ENCODE measurements around the gene ZSWIM4. TPM values are rescaled to one million over a fixed set of nuclear protein-coding genes. Genes with fewer than 3 reads are reported as not detected.

The ZSWIM4 gene
- total and polyA plus RNA-seq, 2 of the 4 experiments (the other 2 are of a cell fraction), result 2.2 to 6.2 TPM

- H2BK20ac ChIP-seq (ENCODE audit: low read depth, low read length), result no peak overlapping the region
- ChIA-PET POLR2A (ENCODE audit: unreplicated experiment) (no interaction called here), CTCF (interaction anchor here (2.9 kb wide), 1 partner anchor 80 kb away, joined by 10 read pairs; no protein-coding TSS in a partner anchor)
- H2AFZ ChIP-seq (replicated peaks; ENCODE audit: low read length, poor library complexity), result no peak overlapping the region
- no peak overlapping the region for H3K23ac ChIP-seq (ENCODE audit: low read depth, low read length)
- H4K91ac ChIP-seq (ENCODE audit: insufficient read depth, low read depth, low read length), result no peak overlapping the region
- no TSS peak for BruUV-seq (replicated peaks)
- H3K27ac ChIP-seq (ENCODE audit: insufficient read depth, low read length), result no peak overlapping the region
- no peak overlapping the region for H4K8ac ChIP-seq (ENCODE audit: low read depth in 2 of 2, low read length in 2 of 2)
- H2BK5ac ChIP-seq (ENCODE audit: low read depth, low read length, poor library complexity, severe bottlenecking), result no peak overlapping the region
- no peak overlapping the region for H3K4me3 ChIP-seq (ENCODE audit: insufficient read depth, low read depth, low read length)
- DNase-seq, result no peak
- intact Hi-C loops (cut with micrococcal nuclease), result no loop called here
- 90% methylated on average over 5 of the region's 8 CpGs; no CpG with 5 or more reads in 1 of the 2 experiments for WGBS, 2 experiments (ENCODE audit: extremely low coverage in 2 of 2, insufficient read length in 1 of 2)
- H4K20me1 ChIP-seq (ENCODE audit: insufficient read depth, low read length), result no peaks in the 10 kb centered on the region
- peak overlapping the region; percentile 69; the same call in 1 of the 2 replicates for H2AK5ac ChIP-seq (ENCODE audit: low read depth, low read length)
- no peaks in the 10 kb centered on the region for H3K9me3 ChIP-seq (ENCODE audit: control insufficient read depth, insufficient read depth, low read length)
- in situ Hi-C loops (cut with MboI; ENCODE audit: low sequenced_read_pairs), result loop anchor here (5.0 kb wide), 1 partner anchor 80 kb away; no protein-coding TSS in a partner anchor
- TF ChIP-seq MAFK (IDR thresholded peaks at IDR 0.05; ENCODE audit: low read depth, low read length), result no peak
- no peak for TF ChIP-seq RCOR1 (IDR thresholded peaks at IDR 0.05; ENCODE audit: insufficient replicate concordance, low read length)
- TF ChIP-seq CEBPB (IDR thresholded peaks at IDR 0.05; ENCODE audit: low read depth, low read length), result no peak
- no peak for TF ChIP-seq POLR2A (IDR thresholded peaks at IDR 0.05; ENCODE audit: low read depth, low read length)
- no peak for TF ChIP-seq MAZ (IDR thresholded peaks at IDR 0.05; ENCODE audit: borderline replicate concordance, low read depth, low read length)
- no peak for TF ChIP-seq CTCF (conservative IDR thresholded peaks at IDR 0.05; ENCODE audit: low read depth, low read length)
- TF ChIP-seq BHLHE40 (IDR thresholded peaks at IDR 0.05; ENCODE audit: low read depth, low read length), result no peak
- TF ChIP-seq ELK1 (IDR thresholded peaks at IDR 0.05; ENCODE audit: borderline replicate concordance, low read depth, low read length), result no peak
- TF ChIP-seq NFE2L2 (IDR thresholded peaks at IDR 0.05; ENCODE audit: low read depth, low read length), result no peak
- TF ChIP-seq RAD21 (IDR thresholded peaks at IDR 0.05; ENCODE audit: low read length), result no peak
- TF ChIP-seq RFX5 (IDR thresholded peaks at IDR 0.05; ENCODE audit: low read depth, low read length), result no peak
- no peak for TF ChIP-seq FOS (IDR thresholded peaks at IDR 0.05; ENCODE audit: low read depth, low read length)
- TF ChIP-seq USF2 (IDR thresholded peaks at IDR 0.05; ENCODE audit: low read depth, low read length), result no peak
- no peak for TF ChIP-seq CHD1 (IDR thresholded peaks at IDR 0.05; ENCODE audit: low read depth, low read length)
- TF ChIP-seq MXI1 (IDR thresholded peaks at IDR 0.05; ENCODE audit: borderline replicate concordance, low read depth, low read length), result no peak
- TF ChIP-seq SMC3 (IDR thresholded peaks at IDR 0.05; ENCODE audit: low read depth, low read length), result no peak
- H3K4ac ChIP-seq (ENCODE audit: low read depth, low read length), result peak overlapping the region; percentile 37; the same call in 1 of the 2 replicates
- H4K5ac ChIP-seq (ENCODE audit: low read depth, low read length), result no peak overlapping the region
- peaks cover 4% of the 10 kb centered on the region for H3K4me1 ChIP-seq (ENCODE audit: control insufficient read depth, insufficient read depth, low read length)
- no peak overlapping the region for H3K56ac ChIP-seq (ENCODE audit: extremely low read depth, insufficient read depth, low read length)
- no peak overlapping the region for H3K4me2 ChIP-seq (ENCODE audit: low read depth, low read length)
- no peak overlapping the region for H2BK120ac ChIP-seq (ENCODE audit: low read depth, low read length)
- no peak overlapping the region for H3K9ac ChIP-seq (ENCODE audit: low read depth, low read length)
- H2AK9ac ChIP-seq (replicated peaks; ENCODE audit: low read depth, low read length, poor library complexity), result no peak overlapping the region
- peaks cover 19% of the 10 kb centered on the region for H3K36me3 ChIP-seq (ENCODE audit: control insufficient read depth, insufficient read depth, low read length)
- no peaks in the 10 kb centered on the region for H3K27me3 ChIP-seq (ENCODE audit: control insufficient read depth, insufficient read depth, low read length)
- H3K14ac ChIP-seq (replicated peaks; ENCODE audit: low read depth, low read length), result no peak overlapping the region
- H3K18ac ChIP-seq (ENCODE audit: low read depth, low read length), result no peak overlapping the region
- peak overlapping the region; percentile 90; the same call in 1 of the 3 replicates for H2BK15ac ChIP-seq (ENCODE audit: low read depth, low read length)
- peaks cover 11 to 36% of the 10 kb centered on the region in 2 experiments for H3K79me1 ChIP-seq (ENCODE audit: low read depth in 1 of 2, low read length in 2 of 2)
- ATAC-seq (ENCODE audit: low read depth), result no peak
- dilution Hi-C loops (cut with HindIII; ENCODE audit: low sequenced_read_pairs, unreplicated experiment), result no loop called here
- 0 out of 2 replicates have a peak, but pooled peaks cover 8% of the 10 kb centered on the region for H3K9me1 ChIP-seq (ENCODE audit: insufficient read depth, low read length)
These were observed 12.7 kb upstream of the ZSWIM4 start for GRCh38 chr19:13782537-13782936.
